Caki2 (cell line): ENCODE data around the gene MRTFA. TPM values are rescaled to one million over a fixed set of nuclear protein-coding genes. Genes with fewer than 3 reads are reported as not detected.

Source experiments
- total RNA-seq: library from RNA; depleted of rRNA; stranded (reverse); fragments of >200 nt; shearing (Covaris generic); gene quantifications from 2 replicates; pipeline ENCODE4 v1.2.3, GENCODE V29; 2014; ENCODE audit warnings: low replicate concordance; rRNA removed

The MRTFA gene
- total RNA-seq, 1 experiment from 2014 or later: 24.6 TPM

Other genes starting within 250 kb of the MRTFA start
- gene MCHR1, start 42.8 kb upstream of the MRTFA start, total RNA-seq: not detected in 2 replicates
- gene SLC25A17, start 182.6 kb upstream of the MRTFA start, total RNA-seq: 24.8 and 52.5 TPM in 2 replicates
- 265 and 304 TPM in 2 replicates for gene ST13, start 219.9 kb upstream of the MRTFA start, total RNA-seq
- 9.0 and 11.4 TPM in 2 replicates for gene XPNPEP3, start 220.4 kb upstream of the MRTFA start, total RNA-seq
- gene DNAJB7, start 225.4 kb upstream of the MRTFA start, total RNA-seq: not detected in 2 replicates